GM12864 (cell line): ENCODE results near the gene ZNF438.

Source experiments
- DNase-seq: peaks from one replicate; pipeline ENCODE4 v3.0.0-alpha.2; 2011; ENCODE audit warnings: low read depth
- H3K4me3 ChIP-seq: 2 replicates; pipeline ENCODE4 v1.5.1; 2011; ENCODE audit warnings: mild to moderate bottlenecking, low read depth, low read length, control low read depth
- CTCF ChIP-seq: IDR thresholded peaks from 2 replicates; pipeline ENCODE4 v1.5.1; 2011; ENCODE audit warnings: low read depth, mild to moderate bottlenecking, moderate library complexity, low read length, control low read depth, inconsistent platforms; ENCODE audit errors: missing control alignments

Gene ZNF438

GRCh38 chr10:30862486-30862885 lies 169.2 kb downstream of the ZNF438 start:
- TF ChIP-seq CTCF, result no peak
- DNase-seq, result no peak
- H3K4me3 ChIP-seq, result no peak overlapping the region

- DNase-seq, result no peak
- no peak for TF ChIP-seq CTCF
- no peak overlapping the region for H3K4me3 ChIP-seq
Measured at GRCh38 chr10:30861976-30862375, 169.7 kb downstream of the ZNF438 start.

- DNase-seq, result no peak
Measured at GRCh38 chr10:30861221-30861620, 170.4 kb downstream of the ZNF438 start.

GRCh38 chr10:30858499-30858898 lies 173.2 kb downstream of the ZNF438 start:
- TF ChIP-seq CTCF, result no peak

More at GRCh38 chr10:30861221-30861620, 170.4 kb downstream of the ZNF438 start:
- no peak for TF ChIP-seq CTCF
- no peak overlapping the region for H3K4me3 ChIP-seq

GRCh38 chr10:30857803-30858202 lies 173.9 kb downstream of the ZNF438 start:
- no peak overlapping the region for H3K4me3 ChIP-seq
- no peak for TF ChIP-seq CTCF
- DNase-seq, result no peak

More at GRCh38 chr10:30858499-30858898, 173.2 kb downstream of the ZNF438 start:
- no peak for DNase-seq
- H3K4me3 ChIP-seq, result no peak overlapping the region

- no peak for TF ChIP-seq CTCF
- no peak for DNase-seq
- no peak overlapping the region for H3K4me3 ChIP-seq
Measured at GRCh38 chr10:30855131-30855530, 176.5 kb downstream of the ZNF438 start.

- no peak for TF ChIP-seq CTCF
- DNase-seq, result no peak
- no peak overlapping the region for H3K4me3 ChIP-seq
Measured at GRCh38 chr10:30854656-30855055, 177.0 kb downstream of the ZNF438 start.
